Tibial nerve (tissue), 4 donors: ENCODE measurements around the gene E2F2. TPM values are rescaled to one million over a fixed set of nuclear protein-coding genes. Genes with fewer than 3 reads are reported as not detected.

Source experiments
- DNase-seq, 2 donors: peaks; one replicate each; pipeline ENCODE4 v3.0.0-alpha.2; 2019; ENCODE audit warnings: low spot score in 2 of 2
- H3K27ac ChIP-seq, 4 donors: fragments of 200-600 bp; sonication (generic) in 3 of 4; one replicate each; pipeline ENCODE4 v1.5.1; 2017 to 2019; ENCODE audit warnings: mild to moderate bottlenecking in 1 of 4
- H3K27me3 ChIP-seq, 2 donors: fragments of 200-600 bp; sonication (generic) in 1 of 2; one replicate each; pipeline versions ENCODE4 v1.5.1 to v1.6.0; 2017 to 2019
- H3K36me3 ChIP-seq, 3 donors: fragments of 200-600 bp; sonication (generic); one replicate each; pipeline ENCODE4 v1.5.1; 2018 to 2019
- H3K4me1 ChIP-seq, 4 donors: fragments of 200-600 bp; sonication (generic) in 3 of 4; one replicate each; pipeline ENCODE4 v1.5.1; 2017 to 2019
- H3K4me3 ChIP-seq, 4 donors: fragments of 200-600 bp; sonication (generic) in 3 of 4; one replicate each; pipeline ENCODE4 v1.5.1; 2017 to 2019; ENCODE audit warnings: mild to moderate bottlenecking in 1 of 4, moderate library complexity in 1 of 4
- H3K9me3 ChIP-seq, 4 donors: fragments of 200-600 bp; sonication (generic) in 3 of 4; one replicate each; pipeline ENCODE4 v1.5.1; 2017 to 2019
- EP300 ChIP-seq, 2 donors: sonication (generic); formaldehyde crosslinking; IDR thresholded peaks; one replicate each; pipeline ENCODE4 v1.6.1; 2017; ENCODE audit warnings: antibody characterized with exemption in 2 of 2, mild to moderate bottlenecking in 1 of 2
- POLR2A ChIP-seq, 2 donors: fragments of 450-650 bp; IDR thresholded peaks; one replicate each; pipeline ENCODE4 v1.6.1; 2017; ENCODE audit warnings: antibody characterized with exemption in 2 of 2, mild to moderate bottlenecking in 2 of 2, moderate library complexity in 2 of 2
- WGBS, 2 donors: methylation state at CpG; one replicate each; pipeline ENCODE4 v1.1.5; 2018; 5-methylcytosine and 5-hydroxymethylcytosine counted together
- total RNA-seq, 4 donors: library from RNA; depleted of rRNA; stranded (reverse); fragments of >200 nt; gene quantifications; one replicate each; pipeline ENCODE4 v1.1.0, GENCODE V29; 2016
- TF ChIP-seq, protein P1 (sequence below), 5 experiments: fragments of 200-600 bp in 3 of 5; fragments of 450-650 bp in 2 of 5; sonication (generic) in 3 of 5; IDR thresholded peaks; one replicate each; pipeline ENCODE4 v1.5.1; 2016 to 2019; ENCODE audit warnings: antibody characterized with exemption in 5 of 5, mild to moderate bottlenecking in 3 of 5, moderate library complexity in 2 of 5

E2F2 gene
- total RNA-seq, 4 donors from 2014 or later: 0.20 to 0.30 (median 0.21) TPM; not detected in 1

DNA sequence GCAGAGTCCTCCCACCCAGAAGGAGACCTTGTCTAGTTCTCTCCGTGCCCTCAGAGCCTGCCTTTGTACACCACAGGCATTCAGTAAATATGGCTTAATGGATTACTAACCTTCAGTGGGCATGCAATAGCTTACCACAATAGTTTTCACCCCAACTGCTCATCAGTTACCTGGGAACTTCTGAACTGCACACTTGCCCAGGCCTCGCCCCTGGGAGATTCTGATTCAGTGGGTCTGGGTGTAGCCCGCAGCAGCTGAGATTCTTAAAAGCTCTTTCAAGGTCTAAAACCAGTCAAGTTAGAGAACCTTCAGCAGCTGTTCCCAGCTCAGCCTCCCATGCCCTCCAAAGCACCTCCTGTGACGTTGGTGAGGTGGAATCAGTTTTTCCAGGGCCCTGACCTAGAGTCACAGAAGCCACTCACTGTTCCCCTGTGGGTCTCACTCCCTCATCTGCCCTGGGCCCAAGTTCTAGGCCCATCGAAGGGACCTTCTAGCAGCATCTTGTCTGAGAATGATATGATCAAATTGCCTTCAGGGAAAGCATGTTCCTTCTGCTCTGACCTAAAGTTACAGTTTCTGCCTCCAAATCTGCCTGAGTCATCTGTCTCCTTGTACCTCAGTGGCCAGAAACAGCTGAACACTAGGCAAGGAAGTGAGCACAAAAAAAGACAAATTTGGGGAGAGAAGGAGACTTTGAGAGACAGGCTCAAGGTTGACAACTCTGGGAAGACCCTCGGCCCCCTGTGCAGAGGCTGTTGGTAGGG is 57.8 kb downstream of the E2F2 start:
- TF ChIP-seq, protein P1, sequence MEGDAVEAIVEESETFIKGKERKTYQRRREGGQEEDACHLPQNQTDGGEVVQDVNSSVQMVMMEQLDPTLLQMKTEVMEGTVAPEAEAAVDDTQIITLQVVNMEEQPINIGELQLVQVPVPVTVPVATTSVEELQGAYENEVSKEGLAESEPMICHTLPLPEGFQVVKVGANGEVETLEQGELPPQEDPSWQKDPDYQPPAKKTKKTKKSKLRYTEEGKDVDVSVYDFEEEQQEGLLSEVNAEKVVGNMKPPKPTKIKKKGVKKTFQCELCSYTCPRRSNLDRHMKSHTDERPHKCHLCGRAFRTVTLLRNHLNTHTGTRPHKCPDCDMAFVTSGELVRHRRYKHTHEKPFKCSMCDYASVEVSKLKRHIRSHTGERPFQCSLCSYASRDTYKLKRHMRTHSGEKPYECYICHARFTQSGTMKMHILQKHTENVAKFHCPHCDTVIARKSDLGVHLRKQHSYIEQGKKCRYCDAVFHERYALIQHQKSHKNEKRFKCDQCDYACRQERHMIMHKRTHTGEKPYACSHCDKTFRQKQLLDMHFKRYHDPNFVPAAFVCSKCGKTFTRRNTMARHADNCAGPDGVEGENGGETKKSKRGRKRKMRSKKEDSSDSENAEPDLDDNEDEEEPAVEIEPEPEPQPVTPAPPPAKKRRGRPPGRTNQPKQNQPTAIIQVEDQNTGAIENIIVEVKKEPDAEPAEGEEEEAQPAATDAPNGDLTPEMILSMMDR (IDR thresholded peaks at IDR 0.05): no peak
- Histone ChIP-seq H3K36me3 (no peaks in the 10 kb centered on the region), H3K4me3 (no peak overlapping the region), H3K9me3 (no peaks in the 10 kb centered on the region), H3K27me3 (no peaks in the 10 kb centered on the region), H3K4me1 (peaks cover 0 to 83% (median 37%) of the 10 kb centered on the region in 4 donors), H3K27ac (peak overlapping the region in 3 of 4 donors; percentile 14 to 86 (median 83))
- no peak for DNase-seq
- WGBS, 2 donors: 62 to 72% methylated on average over 6 of the region's 6 CpGs

DNA sequence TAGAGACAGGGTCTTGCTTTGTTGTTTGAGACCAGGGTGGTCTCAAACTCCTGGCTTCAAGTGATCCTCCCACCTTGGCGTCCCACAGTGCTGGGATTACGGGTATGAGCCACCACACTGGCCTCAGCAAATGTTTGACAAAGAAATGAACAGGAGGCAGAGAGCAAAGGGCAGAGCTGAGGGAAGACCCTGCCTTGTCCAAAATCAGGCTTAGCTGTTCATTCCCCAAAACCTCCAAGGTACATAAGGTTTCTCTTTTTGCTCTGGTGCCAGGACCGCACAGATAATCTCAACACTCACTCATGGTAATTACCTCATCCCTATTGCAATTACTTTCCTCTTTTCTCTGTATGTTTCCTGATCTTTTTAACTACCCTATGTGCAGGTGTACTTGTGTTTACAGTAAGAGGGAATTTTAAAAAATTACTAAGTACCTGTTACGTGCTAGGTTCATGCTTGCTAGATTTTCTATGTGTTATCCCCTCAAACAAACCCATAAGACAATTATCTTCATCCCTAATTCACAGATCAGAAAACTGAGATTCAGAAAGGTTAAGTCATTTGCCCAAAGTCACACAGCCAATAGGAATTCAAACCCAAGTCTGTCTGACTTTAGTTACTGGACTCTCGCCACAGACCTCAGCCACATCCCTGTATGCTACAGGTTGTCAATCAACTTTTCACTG is 58.5 kb downstream of the E2F2 start:
- Histone ChIP-seq H3K36me3 (no peaks in the 10 kb centered on the region), H3K9me3 (no peaks in the 10 kb centered on the region), H3K4me1 (peaks cover 0 to 79% (median 37%) of the 10 kb centered on the region in 4 donors), H3K4me3 (no peak overlapping the region), H3K27ac (peak overlapping the region in 3 of 4 donors; percentile 14 to 86 (median 83)), H3K27me3 (no peaks in the 10 kb centered on the region)
- DNase-seq: no peak
- 75 to 77% methylated on average over 5 of the region's 5 CpGs for WGBS, 2 donors
- TF ChIP-seq, protein P1 (IDR thresholded peaks at IDR 0.05): no peak
- TF ChIP-seq POLR2A (IDR thresholded peaks at IDR 0.05) (no peak), EP300 (IDR thresholded peaks at IDR 0.05) (no peak)

DNA sequence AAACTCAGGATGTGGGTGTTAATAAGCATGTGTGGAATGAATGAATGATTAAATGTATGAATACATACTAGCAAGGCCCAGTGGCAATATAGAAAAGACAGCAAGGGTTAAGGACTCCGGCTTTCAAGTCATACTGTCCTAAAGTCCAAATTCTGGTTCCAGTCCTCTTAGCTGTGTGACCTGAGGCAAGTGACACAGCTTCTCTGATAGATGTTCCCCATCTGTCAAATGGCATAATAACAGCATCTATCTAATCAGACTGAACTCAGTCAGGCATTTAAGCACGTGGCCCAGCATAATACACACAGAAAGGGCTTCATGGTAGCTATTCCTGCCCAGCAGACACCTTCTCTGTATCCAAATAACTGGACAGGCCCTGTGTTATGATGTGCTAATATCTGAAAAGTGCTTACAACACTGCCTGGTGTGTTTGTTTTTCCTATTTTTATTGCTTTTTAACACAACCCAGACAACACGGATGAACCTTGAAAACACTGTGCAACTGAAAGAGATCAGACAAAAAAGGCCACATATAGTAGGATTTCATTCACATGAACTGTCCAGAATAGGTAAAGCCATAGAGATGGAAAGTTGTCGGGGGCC is 59.5 kb downstream of the E2F2 start:
- TF ChIP-seq POLR2A (IDR thresholded peaks at IDR 0.05) (no peak), EP300 (IDR thresholded peaks at IDR 0.05) (no peak)
- TF ChIP-seq, protein P1 (IDR thresholded peaks at IDR 0.05): no peak
- H3K36me3 ChIP-seq: no peaks in the 10 kb centered on the region
- H3K4me1 ChIP-seq: peaks cover 0 to 83% (median 37%) of the 10 kb centered on the region in 4 donors
- H3K4me3 ChIP-seq: no peak overlapping the region
- peak overlapping the region in 3 of 4 donors; percentile 66 to 86 (median 83) for H3K27ac ChIP-seq
- no peaks in the 10 kb centered on the region for H3K9me3 ChIP-seq
- no peak for DNase-seq
- no peaks in the 10 kb centered on the region for H3K27me3 ChIP-seq
- WGBS, 2 donors: 54 to 66% methylated on average over 4 of the region's 4 CpGs

DNA sequence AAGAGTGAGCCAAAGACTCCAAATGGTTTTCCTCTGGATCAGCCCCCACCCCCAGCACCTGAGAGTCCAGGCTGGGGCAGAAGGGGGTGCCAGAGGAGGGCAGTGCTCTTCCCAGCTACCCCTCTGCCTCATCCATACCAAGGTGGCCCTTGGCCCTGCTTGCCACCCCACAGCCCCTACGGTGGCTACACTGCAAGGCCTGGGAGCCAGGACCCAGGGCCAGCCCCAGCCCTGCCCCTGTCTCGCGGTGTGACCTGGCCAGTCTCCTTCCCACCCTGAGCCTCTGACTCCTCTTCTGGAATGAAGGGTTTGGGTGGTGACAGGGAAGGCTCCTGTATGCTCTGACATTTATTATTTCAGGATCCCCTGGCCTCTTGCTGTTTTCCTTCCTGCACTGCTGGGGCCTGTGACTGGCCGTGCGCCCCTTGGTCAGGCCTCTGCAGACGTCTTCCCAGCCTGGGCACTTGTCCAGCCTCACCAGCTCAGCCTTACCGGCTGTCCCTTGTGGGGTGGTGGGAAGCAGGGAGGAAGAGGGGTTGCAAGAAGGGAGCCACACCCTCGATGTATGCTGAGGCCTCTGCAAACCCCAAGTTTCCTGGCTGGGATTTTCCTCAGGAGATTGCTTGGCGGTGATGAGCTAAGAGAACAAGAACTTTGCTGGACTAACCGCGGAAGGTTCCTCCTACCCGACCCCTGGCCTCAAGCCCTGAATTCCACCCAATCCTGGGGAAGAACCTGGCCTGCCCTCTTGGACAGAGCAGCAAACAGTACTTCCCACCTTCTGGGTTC is 60.6 kb downstream of the E2F2 start:
- peak in 1 of 2 donors; percentile 74 for TF ChIP-seq EP300 (IDR thresholded peaks at IDR 0.05)
- TF ChIP-seq, protein P1 (IDR thresholded peaks at IDR 0.05): no peak
- Histone ChIP-seq H3K9me3 (no peaks in the 10 kb centered on the region), H3K27me3 (no peaks in the 10 kb centered on the region), H3K4me3 (no peak overlapping the region), H3K4me1 (peaks cover 0 to 86% (median 37%) of the 10 kb centered on the region in 4 donors), H3K27ac (peak overlapping the region; percentile 23 to 86 (median 74)), H3K36me3 (no peaks in the 10 kb centered on the region)
- peak; percentile 63 to 78 for DNase-seq
- 38 to 46% methylated on average over 12 of the region's 12 CpGs for WGBS, 2 donors
